ENCODE data around the gene C1QTNF9. TPM values are rescaled to one million over a fixed set of nuclear protein-coding genes. Genes with fewer than 3 reads are reported as not detected.

Gene C1QTNF9
- total RNA-seq, 1 donor from 2014 or later = not detected

GRCh38 chr13:24276861-24277260, 32.5 kb upstream of the C1QTNF9 start:
- no peak for DNase-seq (ENCODE audit: low spot score, unreplicated experiment)
- no peak overlapping the region for H3K27ac Mint-ChIP-seq
- TF ChIP-seq CTCF (IDR thresholded peaks at IDR 0.05; ENCODE audit: unreplicated experiment) = no peak
- H3K4me3 Mint-ChIP-seq (ENCODE audit: low read depth) = no peak overlapping the region
- no peaks in the 10 kb centered on the region for H3K27me3 Mint-ChIP-seq
- no peaks in the 10 kb centered on the region for H3K9me3 Mint-ChIP-seq (ENCODE audit: low read depth)
- H3K4me1 Mint-ChIP-seq (ENCODE audit: low read depth) = no peaks in the 10 kb centered on the region
- no peaks in the 10 kb centered on the region for H3K36me3 Mint-ChIP-seq (ENCODE audit: insufficient read depth)

DNA sequence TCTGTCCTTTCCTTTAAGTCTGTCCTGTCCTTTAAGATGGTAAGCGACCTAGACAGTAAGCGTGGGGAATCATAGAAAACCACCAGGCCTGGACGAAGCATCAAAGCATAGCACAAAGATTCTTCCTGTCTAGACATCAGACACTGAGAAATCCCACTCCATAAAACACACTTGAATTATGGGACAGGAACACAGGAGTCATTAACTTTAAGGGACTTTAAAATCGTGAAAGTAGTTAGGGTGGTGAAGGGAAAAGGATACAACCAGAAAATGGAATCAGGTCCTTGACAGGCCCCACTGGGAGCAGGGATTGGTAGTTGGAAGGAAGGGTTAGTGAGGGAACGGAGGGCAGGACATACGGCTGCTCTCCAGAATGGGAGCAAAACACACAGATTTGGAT, 31.6 kb upstream of the C1QTNF9 start:
- no peaks in the 10 kb centered on the region for H3K4me1 Mint-ChIP-seq (ENCODE audit: low read depth)
- no peak overlapping the region for H3K4me3 Mint-ChIP-seq (ENCODE audit: low read depth)
- H3K27ac Mint-ChIP-seq = no peak overlapping the region
- no peak for TF ChIP-seq CTCF (IDR thresholded peaks at IDR 0.05; ENCODE audit: unreplicated experiment)
- H3K27me3 Mint-ChIP-seq = no peaks in the 10 kb centered on the region
- no peaks in the 10 kb centered on the region for H3K9me3 Mint-ChIP-seq (ENCODE audit: low read depth)
- no peak for DNase-seq (ENCODE audit: low spot score, unreplicated experiment)
- no peaks in the 10 kb centered on the region for H3K36me3 Mint-ChIP-seq (ENCODE audit: insufficient read depth)

- Mint-ChIP-seq H3K4me1 (ENCODE audit: low read depth) (no peaks in the 10 kb centered on the region), H3K27me3 (no peaks in the 10 kb centered on the region), H3K4me3 (ENCODE audit: low read depth) (no peak overlapping the region), H3K27ac (no peak overlapping the region), H3K36me3 (ENCODE audit: insufficient read depth) (no peaks in the 10 kb centered on the region), H3K9me3 (ENCODE audit: low read depth) (no peaks in the 10 kb centered on the region)
- no peak for TF ChIP-seq CTCF (IDR thresholded peaks at IDR 0.05; ENCODE audit: unreplicated experiment)
- DNase-seq (ENCODE audit: low spot score, unreplicated experiment) = no peak
Observed at GRCh38 chr13:24279327-24280110, 29.9 kb upstream of the C1QTNF9 start.

DNA sequence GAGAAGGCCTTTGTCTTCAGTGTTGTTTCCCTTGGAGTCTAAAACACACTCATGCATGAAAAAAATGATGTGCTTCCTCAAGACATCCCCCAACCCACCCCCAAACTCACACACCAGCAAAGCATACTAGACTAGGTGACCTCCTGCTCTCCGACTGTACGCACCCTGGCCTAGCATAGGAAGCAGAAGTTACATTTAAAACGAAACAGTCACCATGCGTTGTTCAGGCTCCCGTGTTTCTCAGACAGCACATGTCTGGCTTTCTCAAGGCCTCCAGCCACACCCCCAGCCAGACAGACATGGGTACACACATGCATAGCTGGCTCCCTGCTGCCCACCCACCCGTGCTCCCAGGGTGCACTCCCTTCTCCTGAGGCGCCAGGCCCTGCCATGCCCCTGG, 28.7 kb upstream of the C1QTNF9 start:
- no peak for DNase-seq (ENCODE audit: low spot score, unreplicated experiment)
- Mint-ChIP-seq H3K4me3 (ENCODE audit: low read depth) (no peak overlapping the region), H3K27me3 (no peaks in the 10 kb centered on the region), H3K27ac (no peak overlapping the region), H3K4me1 (ENCODE audit: low read depth) (no peaks in the 10 kb centered on the region), H3K36me3 (ENCODE audit: insufficient read depth) (no peaks in the 10 kb centered on the region), H3K9me3 (ENCODE audit: low read depth) (no peaks in the 10 kb centered on the region)
- TF ChIP-seq CTCF (IDR thresholded peaks at IDR 0.05; ENCODE audit: unreplicated experiment) = no peak

DNA sequence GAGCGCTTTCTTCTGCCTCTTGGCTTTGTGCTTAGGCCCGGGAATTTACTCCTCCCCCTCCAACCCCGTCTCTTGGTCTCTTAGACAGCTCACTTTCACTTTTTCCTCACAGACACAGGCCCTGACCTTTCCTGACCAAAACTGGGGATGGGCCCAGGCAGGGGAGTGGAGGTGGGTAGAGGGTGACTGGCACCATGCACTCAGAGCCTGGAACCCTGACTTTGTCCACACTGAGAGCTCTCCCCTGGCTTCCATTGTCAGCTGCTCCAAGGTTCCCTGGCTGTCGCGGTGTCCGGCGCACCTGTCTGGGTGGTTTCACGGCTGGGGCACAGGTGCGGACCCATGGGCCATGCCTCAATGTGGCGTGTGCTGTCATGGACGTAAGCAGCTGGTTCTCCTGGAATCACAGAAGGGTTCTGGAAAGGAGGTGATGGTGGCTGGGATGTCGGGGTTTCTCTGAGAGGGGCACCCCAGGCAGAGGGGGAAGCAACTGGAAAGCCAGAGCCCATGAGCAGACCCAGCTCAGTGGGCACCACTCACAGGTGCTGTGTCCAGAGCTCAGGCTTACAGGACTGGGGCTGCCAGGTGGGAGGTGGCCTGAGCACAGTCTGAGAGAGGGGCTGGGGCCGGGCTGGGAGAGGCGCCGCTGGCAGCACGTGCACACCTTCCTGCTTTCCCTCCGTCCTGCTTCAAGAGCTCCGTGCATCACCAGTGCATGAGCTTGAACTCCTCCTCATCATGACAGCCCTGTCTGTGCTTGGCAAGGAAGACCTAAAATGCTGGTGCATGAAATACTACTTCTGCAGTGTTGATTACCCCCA, 28.0 kb upstream of the C1QTNF9 start:
- no peak for DNase-seq (ENCODE audit: low spot score, unreplicated experiment)
- Mint-ChIP-seq H3K4me1 (ENCODE audit: low read depth) (no peaks in the 10 kb centered on the region), H3K27ac (peak overlapping the region; percentile 52), H3K9me3 (ENCODE audit: low read depth) (no peaks in the 10 kb centered on the region), H3K4me3 (ENCODE audit: low read depth) (no peak overlapping the region), H3K27me3 (no peaks in the 10 kb centered on the region), H3K36me3 (ENCODE audit: insufficient read depth) (no peaks in the 10 kb centered on the region)
- no peak for TF ChIP-seq CTCF (IDR thresholded peaks at IDR 0.05; ENCODE audit: unreplicated experiment)
